Measurements from ENCODE around the gene CTSD. TPM values are rescaled to one million over a fixed set of nuclear protein-coding genes. Genes with fewer than 3 reads are reported as not detected.

Gene CTSD
- total RNA-seq, 1 experiment from 2014 or later, result 158 TPM

- Histone ChIP-seq H2BK5ac (ENCODE audit: insufficient read length, low read length) (no peak overlapping the region), H3K79me2 (ENCODE audit: insufficient read depth, low read length) (no peaks in the 10 kb centered on the region), H3K23ac (ENCODE audit: insufficient read length, low read depth, low read length) (no peak overlapping the region), H3K27ac (ENCODE audit: insufficient read length, low read depth, low read length) (no peak overlapping the region), H3K4me1 (ENCODE audit: insufficient read depth, low read length) (peaks cover 8% of the 10 kb centered on the region; the same call in 1 of the 2 replicates), H2BK15ac (ENCODE audit: low read depth, low read length) (no peak overlapping the region), H4K5ac (ENCODE audit: insufficient read length, low read depth, low read length) (no peak overlapping the region), H3T11ph (ENCODE audit: low read length) (no peak overlapping the region), H2BK12ac (ENCODE audit: insufficient read length, low read depth, low read length) (no peak overlapping the region), H4K20me1 (ENCODE audit: control insufficient read depth, insufficient read depth, insufficient read length) (no peaks in the 10 kb centered on the region), H2BK20ac (ENCODE audit: low read depth, low read length, poor library complexity, severe bottlenecking) (no peak overlapping the region), H3K23me2 (ENCODE audit: insufficient read length, low read depth, low read length, poor library complexity, severe bottlenecking) (no peaks in the 10 kb centered on the region), H4K8ac (replicated peaks; ENCODE audit: insufficient read length, low read depth, low read length) (no peak overlapping the region), H3K27me3 (ENCODE audit: insufficient read depth, low read length) (no peaks in the 10 kb centered on the region; the same call in 1 of the 2 replicates), H2AFZ (ENCODE audit: low read length) (no peak overlapping the region), H2BK120ac (ENCODE audit: low read depth, low read length, poor library complexity, severe bottlenecking) (no peak overlapping the region), H4K91ac (ENCODE audit: insufficient read length, low read depth, low read length) (no peak overlapping the region), H3K9me3 (ENCODE audit: control insufficient read depth, low read depth, low read length) (no peaks in the 10 kb centered on the region), H3K4me2 (ENCODE audit: insufficient read depth, insufficient read length, low read length) (no peak overlapping the region), H2AK5ac (ENCODE audit: insufficient read length, low read length) (no peak overlapping the region), H3K56ac (ENCODE audit: insufficient read length, low read depth, low read length) (no peak overlapping the region), H3K18ac (ENCODE audit: insufficient read length, low read depth, low read length) (no peak overlapping the region), H3K4ac (ENCODE audit: low read depth, low read length) (no peak overlapping the region), H3K14ac (ENCODE audit: insufficient read depth, low read length) (no peak overlapping the region), H3K9ac (ENCODE audit: extremely low read depth, insufficient read length, low read length) (no peak overlapping the region), H3K79me1 (ENCODE audit: insufficient read depth, low read depth, low read length, poor library complexity, severe bottlenecking) (no peaks in the 10 kb centered on the region)
- no peak for TF ChIP-seq CTCF (conservative IDR thresholded peaks at IDR 0.05)
- WGBS (ENCODE audit: extremely low coverage, insufficient read length, low lambda C conversion rate), result no CpG with 5 or more reads among the region's 18 CpGs
- Mint-ChIP-seq H3K36me3 (ENCODE audit: insufficient read depth in 1 of 3, low read depth in 3 of 3) (no peaks in the 10 kb centered on the region; a peak in 2 of 7 replicates), H3K4me3 (no peak overlapping the region), H3K4me1 (peaks cover 26 to 28% of the 10 kb centered on the region in 2 experiments), H3K27ac (no peak overlapping the region), H3K9me3 (peaks cover 0 to 4% of the 10 kb centered on the region in 2 experiments; a peak in 2 of 5 replicates), H3K27me3 (ENCODE audit: low read depth) (peaks cover 16% of the 10 kb centered on the region)
- no peak for DNase-seq
These were observed 7.5 kb upstream of the CTSD start for GRCh38 chr11:1771273-1771672.
